Mesothelial cell of epicardium (in vitro differentiated cells): ENCODE results near the gene ERAS. TPM values are rescaled to one million over a fixed set of nuclear protein-coding genes. Genes with fewer than 3 reads are reported as not detected.

Experiments
- DNase-seq, 2 experiments: peaks; one replicate each; pipeline ENCODE4 v3.0.0; 2021; ENCODE audit warnings: low spot score in 2 of 2; ENCODE audit not compliant: unreplicated experiment in 2 of 2
- H3K27ac Mint-ChIP-seq: 2 replicates; pipeline ENCODE4 v1.8.0; 2021; ENCODE audit warnings: mixed read lengths
- H3K27me3 Mint-ChIP-seq: 2 replicates; pipeline ENCODE4 v1.8.0; 2021; ENCODE audit warnings: low read depth, mixed read lengths
- H3K36me3 Mint-ChIP-seq: 2 replicates; pipeline ENCODE4 v1.8.0; 2021; ENCODE audit warnings: mixed read lengths
- H3K4me1 Mint-ChIP-seq: 2 replicates; pipeline ENCODE4 v1.8.0; 2021; ENCODE audit warnings: mixed read lengths
- H3K4me3 Mint-ChIP-seq: 2 replicates; pipeline ENCODE4 v1.8.0; 2021; ENCODE audit warnings: mild to moderate bottlenecking, moderate library complexity, mixed read lengths
- H3K9me3 Mint-ChIP-seq: 2 replicates; pipeline ENCODE4 v1.8.0; 2021; ENCODE audit warnings: mixed read lengths
- CTCF ChIP-seq: fragments of 200-600 bp; sonication (generic); IDR thresholded peaks from one replicate; pipeline ENCODE4 v1.5.0; 2021; ENCODE audit warnings: antibody characterized with exemption; ENCODE audit not compliant: unreplicated experiment
- total RNA-seq: library from RNA; stranded (reverse); gene quantifications from 3 replicates; pipeline ENCODE4 v1.2.1, GENCODE V29; 2021

The ERAS gene
- 0.33 to 0.63 TPM (median 0.54 TPM) in 3 replicates for total RNA-seq

- Mint-ChIP-seq H3K9me3 (peaks cover 10% of the 10 kb centered on the region), H3K4me3 (no peak within 1 kb of the TSS), H3K36me3 (peaks cover 24% of the 10 kb centered on the region), H3K27me3 (peaks cover 13% of the 10 kb centered on the region), H3K4me1 (no peaks in the 10 kb centered on the region), H3K27ac (no peak within 1 kb of the TSS)
- TF ChIP-seq CTCF, result no peak
- no peak for DNase-seq
Measured at GRCh38 chrX:48826135-48826875, at the start of gene ERAS. Gene ERAS (plus strand): TSS chrX:48826513. CDS start chrX:48829124, 2,611 bp downstream.

- no peak for DNase-seq
- H3K9me3 Mint-ChIP-seq, result peaks cover 27% of the 10 kb centered on the region
Measured at GRCh38 chrX:48776818-48777439, 49.4 kb upstream of the ERAS start.

GRCh38 chrX:48779399-48779798 is 46.9 kb upstream of the ERAS start:
- Mint-ChIP-seq H3K36me3 (no peaks in the 10 kb centered on the region), H3K27ac (no peak overlapping the region), H3K27me3 (no peaks in the 10 kb centered on the region), H3K4me1 (peaks cover 5% of the 10 kb centered on the region), H3K4me3 (no peak overlapping the region), H3K9me3 (peaks cover 27% of the 10 kb centered on the region)
- no peak for DNase-seq
- TF ChIP-seq CTCF, result no peak

More at GRCh38 chrX:48776818-48777439, 49.4 kb upstream of the ERAS start:
- H3K4me1 Mint-ChIP-seq, result peaks cover 5% of the 10 kb centered on the region
- no peak overlapping the region for H3K4me3 Mint-ChIP-seq
- no peaks in the 10 kb centered on the region for H3K27me3 Mint-ChIP-seq
- no peak overlapping the region for H3K27ac Mint-ChIP-seq
- no peaks in the 10 kb centered on the region for H3K36me3 Mint-ChIP-seq
- TF ChIP-seq CTCF, result no peak

GRCh38 chrX:48781705-48782104 is 44.6 kb upstream of the ERAS start:
- peaks cover 4% of the 10 kb centered on the region for H3K4me1 Mint-ChIP-seq
- no peaks in the 10 kb centered on the region for H3K36me3 Mint-ChIP-seq
- no peak overlapping the region for H3K4me3 Mint-ChIP-seq
- no peak overlapping the region for H3K27ac Mint-ChIP-seq
- peaks cover 25% of the 10 kb centered on the region for H3K9me3 Mint-ChIP-seq
- H3K27me3 Mint-ChIP-seq, result peaks cover 1% of the 10 kb centered on the region
- TF ChIP-seq CTCF, result no peak
- no peak for DNase-seq

GRCh38 chrX:48782216-48782615 is 44.1 kb upstream of the ERAS start:
- H3K9me3 Mint-ChIP-seq, result peaks cover 20% of the 10 kb centered on the region
- TF ChIP-seq CTCF, result no peak
- H3K4me1 Mint-ChIP-seq, result no peaks in the 10 kb centered on the region
- H3K36me3 Mint-ChIP-seq, result no peaks in the 10 kb centered on the region
- no peak for DNase-seq
- H3K27me3 Mint-ChIP-seq, result peaks cover 5% of the 10 kb centered on the region
- H3K4me3 Mint-ChIP-seq, result no peak overlapping the region
- no peak overlapping the region for H3K27ac Mint-ChIP-seq
